ENCODE measurements around the gene MTF2.

DNA sequence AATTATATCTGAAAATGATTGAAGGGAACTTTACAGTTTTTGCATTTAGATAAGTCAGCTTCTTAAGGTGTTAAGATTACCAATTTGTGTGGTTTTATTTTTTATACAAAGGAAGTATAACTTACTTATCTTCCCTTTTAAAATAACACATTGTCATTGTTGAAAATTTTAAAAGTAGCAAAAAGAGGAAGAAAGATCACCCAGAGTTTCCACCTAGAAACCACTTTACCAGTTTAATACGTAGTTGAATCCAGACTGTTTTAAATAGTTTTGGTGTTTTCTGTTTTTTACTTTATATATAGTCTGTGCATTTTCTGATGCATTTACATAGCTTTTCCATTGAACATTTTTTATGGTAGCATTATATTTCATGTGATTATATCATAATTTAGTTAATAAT is 107.6 kb downstream of the MTF2 start:
- no peak for TF ChIP-seq POLR2AphosphoS5 (IDR thresholded peaks at IDR 0.05; ENCODE audit: low read depth)
- no peak for TF ChIP-seq CTCF (IDR thresholded peaks at IDR 0.05; ENCODE audit: insufficient read depth, low read length)
- TF ChIP-seq, protein P1, sequence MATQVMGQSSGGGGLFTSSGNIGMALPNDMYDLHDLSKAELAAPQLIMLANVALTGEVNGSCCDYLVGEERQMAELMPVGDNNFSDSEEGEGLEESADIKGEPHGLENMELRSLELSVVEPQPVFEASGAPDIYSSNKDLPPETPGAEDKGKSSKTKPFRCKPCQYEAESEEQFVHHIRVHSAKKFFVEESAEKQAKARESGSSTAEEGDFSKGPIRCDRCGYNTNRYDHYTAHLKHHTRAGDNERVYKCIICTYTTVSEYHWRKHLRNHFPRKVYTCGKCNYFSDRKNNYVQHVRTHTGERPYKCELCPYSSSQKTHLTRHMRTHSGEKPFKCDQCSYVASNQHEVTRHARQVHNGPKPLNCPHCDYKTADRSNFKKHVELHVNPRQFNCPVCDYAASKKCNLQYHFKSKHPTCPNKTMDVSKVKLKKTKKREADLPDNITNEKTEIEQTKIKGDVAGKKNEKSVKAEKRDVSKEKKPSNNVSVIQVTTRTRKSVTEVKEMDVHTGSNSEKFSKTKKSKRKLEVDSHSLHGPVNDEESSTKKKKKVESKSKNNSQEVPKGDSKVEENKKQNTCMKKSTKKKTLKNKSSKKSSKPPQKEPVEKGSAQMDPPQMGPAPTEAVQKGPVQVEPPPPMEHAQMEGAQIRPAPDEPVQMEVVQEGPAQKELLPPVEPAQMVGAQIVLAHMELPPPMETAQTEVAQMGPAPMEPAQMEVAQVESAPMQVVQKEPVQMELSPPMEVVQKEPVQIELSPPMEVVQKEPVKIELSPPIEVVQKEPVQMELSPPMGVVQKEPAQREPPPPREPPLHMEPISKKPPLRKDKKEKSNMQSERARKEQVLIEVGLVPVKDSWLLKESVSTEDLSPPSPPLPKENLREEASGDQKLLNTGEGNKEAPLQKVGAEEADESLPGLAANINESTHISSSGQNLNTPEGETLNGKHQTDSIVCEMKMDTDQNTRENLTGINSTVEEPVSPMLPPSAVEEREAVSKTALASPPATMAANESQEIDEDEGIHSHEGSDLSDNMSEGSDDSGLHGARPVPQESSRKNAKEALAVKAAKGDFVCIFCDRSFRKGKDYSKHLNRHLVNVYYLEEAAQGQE (IDR thresholded peaks at IDR 0.05; ENCODE audit: insufficient replicate concordance, low read depth) = no peak
- TF ChIP-seq GABPA (IDR thresholded peaks at IDR 0.05; ENCODE audit: low read depth) = no peak
